Measurements from ENCODE around the gene RASGRP4. TPM values are rescaled to one million over a fixed set of nuclear protein-coding genes. Genes with fewer than 3 reads are reported as not detected.

The RASGRP4 gene
- total RNA-seq, 1 experiment from 2014 or later: not detected

DNA sequence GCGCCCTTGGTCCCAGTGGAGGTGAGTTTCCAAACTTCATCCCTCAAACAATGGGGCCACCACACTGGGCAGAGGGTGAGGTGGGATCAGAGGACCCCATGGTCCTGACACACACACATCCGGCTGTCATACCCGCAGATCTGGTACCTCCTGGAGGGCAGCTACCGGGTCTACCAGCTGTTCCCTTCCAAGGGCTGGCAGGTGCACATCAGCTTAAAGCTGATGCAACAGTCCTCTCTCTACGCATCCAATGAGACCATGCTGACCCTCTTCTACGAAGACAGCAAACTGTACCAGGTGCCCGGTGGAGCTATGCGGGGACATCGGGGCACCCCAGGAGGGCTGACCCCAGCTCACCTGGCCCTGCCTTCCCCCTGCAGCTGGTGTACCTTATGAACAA, 65.7 kb downstream of the RASGRP4 start:
- H4K20me1 ChIP-seq (ENCODE audit: low read length): no peaks in the 10 kb centered on the region

GRCh38 chr19:38359242-38360021, 66.6 kb downstream of the RASGRP4 start:
- Histone ChIP-seq H3F3A (ENCODE audit: low read length, unreplicated experiment) (no peaks in the 10 kb centered on the region), H3K9me2 (replicated peaks; ENCODE audit: low read length) (no peaks in the 10 kb centered on the region), H3K9ac (ENCODE audit: low read length) (no peak overlapping the region), H4K20me1 (ENCODE audit: low read length) (no peaks in the 10 kb centered on the region), H2AFZ (ENCODE audit: low read length) (no peak overlapping the region), H3K9me3 (ENCODE audit: low read length) (no peaks in the 10 kb centered on the region), H3K36me3 (ENCODE audit: low read depth, low read length) (no peaks in the 10 kb centered on the region), H3K79me2 (ENCODE audit: low read length) (no peaks in the 10 kb centered on the region), H3K4me1 (ENCODE audit: insufficient read depth, low read length) (peaks cover 6% of the 10 kb centered on the region; the same call in 1 of the 2 replicates), H3K4me3 (ENCODE audit: low read length) (no peak overlapping the region), H3K27ac (ENCODE audit: low read length) (no peak overlapping the region), H3K27me3 (ENCODE audit: low read length) (peaks cover 22% of the 10 kb centered on the region), H3K4me2 (ENCODE audit: low read length) (no peak overlapping the region)
- no peak for DNase-seq
- no TSS peak for BruUV-seq (replicated peaks)
- TF ChIP-seq EZH2 (IDR thresholded peaks at IDR 0.05; ENCODE audit: low read length, unreplicated experiment): no peak
- no peak for TF ChIP-seq CTCF (conservative IDR thresholded peaks at IDR 0.05; ENCODE audit: low read depth, low read length)
- no peak for TF ChIP-seq EZH2phosphoT487 (IDR thresholded peaks at IDR 0.05; ENCODE audit: borderline replicate concordance, low read length)
- CTCF ChIA-PET: no interaction called here
- intact Hi-C loops (cut with micrococcal nuclease): no loop called here
- POLR2A ChIA-PET (ENCODE audit: unreplicated experiment): interaction anchor here (0.6 kb wide), 2 partner anchors 40 to 1042 kb away, joined by 3 to 5 read pairs; partner anchors contain the start of gene KCNK6
- no peak for ATAC-seq

More for the DNA sequence above, 65.7 kb downstream of the RASGRP4 start:
- Histone ChIP-seq H3F3A (ENCODE audit: low read length, unreplicated experiment) (no peaks in the 10 kb centered on the region), H3K4me3 (ENCODE audit: low read length) (no peak overlapping the region), H3K4me1 (ENCODE audit: insufficient read depth, low read length) (peaks cover 6% of the 10 kb centered on the region; the same call in 1 of the 2 replicates), H3K36me3 (ENCODE audit: low read depth, low read length) (no peaks in the 10 kb centered on the region), H3K9me3 (ENCODE audit: low read length) (no peaks in the 10 kb centered on the region), H3K79me2 (ENCODE audit: low read length) (no peaks in the 10 kb centered on the region), H3K4me2 (ENCODE audit: low read length) (no peak overlapping the region), H3K27me3 (ENCODE audit: low read length) (peaks cover 22% of the 10 kb centered on the region), H3K27ac (ENCODE audit: low read length) (no peak overlapping the region), H2AFZ (ENCODE audit: low read length) (no peak overlapping the region), H3K9ac (ENCODE audit: low read length) (no peak overlapping the region), H3K9me2 (replicated peaks; ENCODE audit: low read length) (no peaks in the 10 kb centered on the region)
- no TSS peak for BruUV-seq (replicated peaks)
- ATAC-seq: no peak
- intact Hi-C loops (cut with micrococcal nuclease): no loop called here
- DNase-seq: no peak
- CTCF ChIA-PET: no interaction called here
- TF ChIP-seq EZH2phosphoT487 (IDR thresholded peaks at IDR 0.05; ENCODE audit: borderline replicate concordance, low read length) (no peak), CTCF (conservative IDR thresholded peaks at IDR 0.05; ENCODE audit: low read depth, low read length) (no peak), EZH2 (IDR thresholded peaks at IDR 0.05; ENCODE audit: low read length, unreplicated experiment) (no peak)
- POLR2A ChIA-PET (ENCODE audit: unreplicated experiment): interaction anchor here (0.8 kb wide), 1 partner anchor 14 kb away, joined by 4 read pairs; the partner anchor contains the start of gene PSMD8

Other genes starting within 250 kb of the RASGRP4 start
- gene DPF1, start 202.0 kb downstream of the RASGRP4 start, total RNA-seq (2014; rRNA removed): 7.7 and 8.1 TPM in 2 replicates
- gene PPP1R14A, start 169.8 kb downstream of the RASGRP4 start, total RNA-seq (2014; rRNA removed): not detected in 2 replicates
- gene SPINT2, start 161.6 kb downstream of the RASGRP4 start, total RNA-seq (2014; rRNA removed): 442 and 650 TPM in 2 replicates
- 169 and 212 TPM in 2 replicates for gene C19orf33, start 122.0 kb downstream of the RASGRP4 start, total RNA-seq (2014; rRNA removed)
- 62.9 and 72.3 TPM in 2 replicates for gene YIF1B, start 110.3 kb downstream of the RASGRP4 start, total RNA-seq (2014; rRNA removed)
- 3.3 and 6.7 TPM in 2 replicates for gene KCNK6, start 106.4 kb downstream of the RASGRP4 start, total RNA-seq (2014; rRNA removed)
- gene CATSPERG, start 90.4 kb downstream of the RASGRP4 start, total RNA-seq (2014; rRNA removed): 0.44 and 2.5 TPM in 2 replicates
- gene PSMD8, start 51.6 kb downstream of the RASGRP4 start, total RNA-seq (2014; rRNA removed): 290 and 367 TPM in 2 replicates
- gene GGN, start 38.2 kb downstream of the RASGRP4 start, total RNA-seq (2014; rRNA removed): 0.29 and 0.73 TPM in 2 replicates
- 3.1 and 4.1 TPM in 2 replicates for gene SPRED3, start 37.5 kb downstream of the RASGRP4 start, total RNA-seq (2014; rRNA removed)
- gene FAM98C, start 23.1 kb downstream of the RASGRP4 start, total RNA-seq (2014; rRNA removed): 23.5 and 53.6 TPM in 2 replicates
- not detected in 2 replicates for gene RYR1, start 7.5 kb upstream of the RASGRP4 start, total RNA-seq (2014; rRNA removed)
- gene MAP4K1, start 191.7 kb upstream of the RASGRP4 start, total RNA-seq (2014; rRNA removed): 0.63 and 2.3 TPM in 2 replicates
- 310 and 414 TPM in 2 replicates for gene EIF3K, start 193.0 kb upstream of the RASGRP4 start, total RNA-seq (2014; rRNA removed)
- 382 and 397 TPM in 2 replicates for gene ACTN4, start 221.4 kb upstream of the RASGRP4 start, total RNA-seq (2014; rRNA removed)

Data from PC-3 (cell line).